IMR-90 (cell line): ENCODE data around the gene SH3BP4.

ENCODE experiments used
- MAFK ChIP-seq: IDR thresholded peaks from 2 replicates; pipeline ENCODE4 v1.6.1; 2012; ENCODE audit warnings: low read depth, low read length, improper control_type of control experiment
- POLR2A ChIP-seq: IDR thresholded peaks from 2 replicates; pipeline ENCODE4 v1.6.1; 2012; ENCODE audit warnings: mild to moderate bottlenecking, low read depth, low read length
- TF ChIP-seq, protein P1 (sequence below): fragments of 150-350 bp; IDR thresholded peaks from 2 replicates; pipeline ENCODE4 v1.6.1; 2016; ENCODE audit warnings: low read depth, mild to moderate bottlenecking, low read length, moderate library complexity, borderline replicate concordance
- TF ChIP-seq, protein P2 (sequence below): conservative IDR thresholded peaks from 2 replicates; pipeline ENCODE4 v1.5.1; 2012; ENCODE audit warnings: mild to moderate bottlenecking, low read depth, low read length, improper control_type of control experiment
- TF ChIP-seq, protein P3 (sequence below): fragments of 150-350 bp; IDR thresholded peaks from 2 replicates; pipeline ENCODE4 v1.6.1; 2017; ENCODE audit warnings: mild to moderate bottlenecking, antibody characterized with exemption, low read length, low read depth

- TF ChIP-seq MAFK (no peak), POLR2A (no peak)
- TF ChIP-seq, protein P1, sequence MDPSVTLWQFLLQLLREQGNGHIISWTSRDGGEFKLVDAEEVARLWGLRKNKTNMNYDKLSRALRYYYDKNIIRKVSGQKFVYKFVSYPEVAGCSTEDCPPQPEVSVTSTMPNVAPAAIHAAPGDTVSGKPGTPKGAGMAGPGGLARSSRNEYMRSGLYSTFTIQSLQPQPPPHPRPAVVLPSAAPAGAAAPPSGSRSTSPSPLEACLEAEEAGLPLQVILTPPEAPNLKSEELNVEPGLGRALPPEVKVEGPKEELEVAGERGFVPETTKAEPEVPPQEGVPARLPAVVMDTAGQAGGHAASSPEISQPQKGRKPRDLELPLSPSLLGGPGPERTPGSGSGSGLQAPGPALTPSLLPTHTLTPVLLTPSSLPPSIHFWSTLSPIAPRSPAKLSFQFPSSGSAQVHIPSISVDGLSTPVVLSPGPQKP: no peak
- TF ChIP-seq, protein P2, sequence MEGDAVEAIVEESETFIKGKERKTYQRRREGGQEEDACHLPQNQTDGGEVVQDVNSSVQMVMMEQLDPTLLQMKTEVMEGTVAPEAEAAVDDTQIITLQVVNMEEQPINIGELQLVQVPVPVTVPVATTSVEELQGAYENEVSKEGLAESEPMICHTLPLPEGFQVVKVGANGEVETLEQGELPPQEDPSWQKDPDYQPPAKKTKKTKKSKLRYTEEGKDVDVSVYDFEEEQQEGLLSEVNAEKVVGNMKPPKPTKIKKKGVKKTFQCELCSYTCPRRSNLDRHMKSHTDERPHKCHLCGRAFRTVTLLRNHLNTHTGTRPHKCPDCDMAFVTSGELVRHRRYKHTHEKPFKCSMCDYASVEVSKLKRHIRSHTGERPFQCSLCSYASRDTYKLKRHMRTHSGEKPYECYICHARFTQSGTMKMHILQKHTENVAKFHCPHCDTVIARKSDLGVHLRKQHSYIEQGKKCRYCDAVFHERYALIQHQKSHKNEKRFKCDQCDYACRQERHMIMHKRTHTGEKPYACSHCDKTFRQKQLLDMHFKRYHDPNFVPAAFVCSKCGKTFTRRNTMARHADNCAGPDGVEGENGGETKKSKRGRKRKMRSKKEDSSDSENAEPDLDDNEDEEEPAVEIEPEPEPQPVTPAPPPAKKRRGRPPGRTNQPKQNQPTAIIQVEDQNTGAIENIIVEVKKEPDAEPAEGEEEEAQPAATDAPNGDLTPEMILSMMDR: no peak
- TF ChIP-seq, protein P3, sequence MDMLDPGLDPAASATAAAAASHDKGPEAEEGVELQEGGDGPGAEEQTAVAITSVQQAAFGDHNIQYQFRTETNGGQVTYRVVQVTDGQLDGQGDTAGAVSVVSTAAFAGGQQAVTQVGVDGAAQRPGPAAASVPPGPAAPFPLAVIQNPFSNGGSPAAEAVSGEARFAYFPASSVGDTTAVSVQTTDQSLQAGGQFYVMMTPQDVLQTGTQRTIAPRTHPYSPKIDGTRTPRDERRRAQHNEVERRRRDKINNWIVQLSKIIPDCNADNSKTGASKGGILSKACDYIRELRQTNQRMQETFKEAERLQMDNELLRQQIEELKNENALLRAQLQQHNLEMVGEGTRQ: no peak
Observed at GRCh38 chr2:234996941-234997270, 45.1 kb downstream of the SH3BP4 start.
